Body of pancreas (tissue), 4 donors: Measurements from ENCODE around the gene SLC26A4. TPM values are rescaled to one million over a fixed set of nuclear protein-coding genes. Genes with fewer than 3 reads are reported as not detected.

Source experiments
- ATAC-seq: fragments of 150-250 bp; one replicate; pipeline ENCODE4 v1.9.1; 2016
- DNase-seq, 4 donors: peaks; one replicate each; pipeline ENCODE4 v3.0.0-alpha.2; 2019
- H3K27ac ChIP-seq, 4 donors: fragments of 200-600 bp; sonication (generic); 1 replicate in 3 of 4; 2 replicates in 1 of 4; pipeline versions ENCODE4 v1.5.1 to v1.6.1; 2016 to 2019; ENCODE audit warnings: mild to moderate bottlenecking in 1 of 4, mixed read lengths in 1 of 4, moderate library complexity in 1 of 4
- H3K27me3 ChIP-seq, 2 donors: fragments of 200-600 bp; sonication (generic); one replicate each; pipeline ENCODE4 v1.6.0; 2016; ENCODE audit warnings: mild to moderate bottlenecking in 1 of 2
- H3K36me3 ChIP-seq, 2 donors: fragments of 200-600 bp; sonication (generic); replicated peaks in 1 of 2; 2 replicates each; pipeline ENCODE4 v1.5.1; 2016; ENCODE audit warnings: low read depth in 2 of 2; ENCODE audit not compliant: insufficient read depth in 1 of 2
- H3K4me1 ChIP-seq: fragments of 200-600 bp; sonication (generic); one replicate; pipeline ENCODE4 v1.6.0; 2016
- H3K4me3 ChIP-seq, 2 donors: fragments of 200-600 bp; sonication (generic); 1 replicate in 1 of 2; 2 replicates in 1 of 2; pipeline ENCODE4 v1.5.1; 2016 to 2019
- H3K9me3 ChIP-seq, 3 donors: fragments of 200-600 bp; sonication (generic); 1 replicate in 2 of 3; 2 replicates in 1 of 3; pipeline ENCODE4 v1.5.1; 2016
- POLR2A ChIP-seq, 3 donors: fragments of 450-650 bp; IDR thresholded peaks; one replicate each; pipeline ENCODE4 v1.6.1; 2016; ENCODE audit warnings: antibody characterized with exemption in 3 of 3, mild to moderate bottlenecking in 2 of 3
- WGBS, 2 donors: methylation state at CpG; one replicate each; pipeline ENCODE4 v1.1.5; 2017; 5-methylcytosine and 5-hydroxymethylcytosine counted together
- intact Hi-C: fragments of 100-400 bp; cut with DNase I; formaldehyde crosslinking; loops from one replicate; pipeline ENCODE4 v1.15.1; 2023
- total RNA-seq, 2 donors: library from RNA; depleted of rRNA; stranded (reverse); fragments of >200 nt; gene quantifications; one replicate each; pipeline ENCODE4 v1.1.0, GENCODE V29; 2016
- TF ChIP-seq, protein P1 (sequence below), 7 experiments: fragments of 450-650 bp in 4 of 7; fragments of 200-600 bp in 3 of 7; sonication (generic) in 3 of 7; IDR thresholded peaks; one replicate each; pipeline ENCODE4 v1.5.1; 2016 to 2019; ENCODE audit warnings: antibody characterized with exemption in 7 of 7

Gene SLC26A4
- total RNA-seq, 2 donors from 2014 or later, result 0.26 to 0.33 TPM

DNA sequence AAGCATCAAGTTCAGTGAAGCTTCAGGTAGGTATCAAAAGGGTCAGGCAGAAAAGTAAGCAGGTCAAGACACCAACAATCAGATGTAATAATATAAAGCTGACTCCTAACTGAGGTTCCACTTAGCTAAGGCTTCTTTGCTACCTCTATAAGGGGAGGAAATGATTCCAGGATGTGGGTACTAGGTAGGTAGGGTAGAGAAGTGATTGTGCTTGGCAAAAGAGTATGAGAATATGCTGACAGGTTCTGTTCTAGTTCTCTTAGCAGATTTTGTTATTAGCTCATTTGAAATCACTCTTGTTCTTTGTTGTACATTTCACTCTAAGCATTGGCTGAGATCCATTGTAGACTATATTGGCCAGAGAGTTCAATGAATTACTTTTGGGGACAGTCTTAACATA lies 42.6 kb downstream of the SLC26A4 start:
- Histone ChIP-seq H3K4me1 (no peaks in the 10 kb centered on the region), H3K4me3 (no peak overlapping the region), H3K27me3 (no peaks in the 10 kb centered on the region), H3K9me3 (no peaks in the 10 kb centered on the region), H3K27ac (no peak overlapping the region), H3K36me3 (no peaks in the 10 kb centered on the region)
- DNase-seq, result no peak
- TF ChIP-seq POLR2A (IDR thresholded peaks at IDR 0.05), result no peak
- TF ChIP-seq, protein P1, sequence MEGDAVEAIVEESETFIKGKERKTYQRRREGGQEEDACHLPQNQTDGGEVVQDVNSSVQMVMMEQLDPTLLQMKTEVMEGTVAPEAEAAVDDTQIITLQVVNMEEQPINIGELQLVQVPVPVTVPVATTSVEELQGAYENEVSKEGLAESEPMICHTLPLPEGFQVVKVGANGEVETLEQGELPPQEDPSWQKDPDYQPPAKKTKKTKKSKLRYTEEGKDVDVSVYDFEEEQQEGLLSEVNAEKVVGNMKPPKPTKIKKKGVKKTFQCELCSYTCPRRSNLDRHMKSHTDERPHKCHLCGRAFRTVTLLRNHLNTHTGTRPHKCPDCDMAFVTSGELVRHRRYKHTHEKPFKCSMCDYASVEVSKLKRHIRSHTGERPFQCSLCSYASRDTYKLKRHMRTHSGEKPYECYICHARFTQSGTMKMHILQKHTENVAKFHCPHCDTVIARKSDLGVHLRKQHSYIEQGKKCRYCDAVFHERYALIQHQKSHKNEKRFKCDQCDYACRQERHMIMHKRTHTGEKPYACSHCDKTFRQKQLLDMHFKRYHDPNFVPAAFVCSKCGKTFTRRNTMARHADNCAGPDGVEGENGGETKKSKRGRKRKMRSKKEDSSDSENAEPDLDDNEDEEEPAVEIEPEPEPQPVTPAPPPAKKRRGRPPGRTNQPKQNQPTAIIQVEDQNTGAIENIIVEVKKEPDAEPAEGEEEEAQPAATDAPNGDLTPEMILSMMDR (IDR thresholded peaks at IDR 0.05), result no peak
- no peak for ATAC-seq
- intact Hi-C loops, result no loop called here

DNA sequence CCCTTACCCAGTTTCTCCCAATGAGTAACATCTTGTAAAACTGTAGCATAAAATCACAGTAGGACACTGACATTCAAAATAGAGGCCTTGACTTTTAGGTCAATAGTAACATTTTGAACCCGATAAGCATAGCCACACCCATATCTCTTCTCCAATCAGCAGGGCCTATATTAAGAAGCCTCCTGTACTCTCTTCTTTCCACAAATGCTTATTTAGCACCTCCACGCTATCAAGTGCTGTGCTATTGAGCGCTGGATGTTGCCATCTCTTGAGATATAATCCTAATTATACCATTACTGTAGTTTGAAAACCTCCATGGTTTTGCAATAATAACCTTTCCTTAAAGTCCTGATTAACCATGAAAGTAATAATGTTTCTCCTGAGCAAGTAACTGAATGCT lies 43.2 kb downstream of the SLC26A4 start:
- H3K4me1 ChIP-seq, result no peaks in the 10 kb centered on the region
- H3K27ac ChIP-seq, result no peak overlapping the region

DNA sequence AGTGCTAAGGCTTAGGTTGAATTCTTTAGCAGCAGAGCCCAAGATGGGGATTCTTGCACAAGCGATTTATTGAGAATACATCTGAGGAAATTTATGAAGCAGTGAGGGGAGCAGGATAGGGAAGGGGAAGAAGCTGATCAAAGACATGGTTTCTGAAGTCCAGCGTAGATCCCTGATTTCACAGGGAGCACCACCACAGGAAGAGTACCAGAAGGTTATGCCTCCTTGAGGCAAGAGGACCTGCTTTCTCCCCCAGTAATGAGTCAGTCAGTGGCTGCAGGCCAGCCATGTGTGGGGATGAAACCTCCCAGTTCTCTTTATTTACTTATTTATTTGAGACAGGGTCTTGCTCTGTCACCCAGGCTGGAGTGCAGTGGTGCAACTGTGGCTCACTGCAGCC lies 48.3 kb downstream of the SLC26A4 start:
- intact Hi-C loops, result no loop called here
- WGBS, 2 donors, result 90 to 100% methylated on average over 2 of the region's 2 CpGs
- no peaks in the 10 kb centered on the region for H3K27me3 ChIP-seq
- H3K36me3 ChIP-seq, result no peaks in the 10 kb centered on the region
- TF ChIP-seq, protein P1 (IDR thresholded peaks at IDR 0.05), result no peak
- no peak for TF ChIP-seq POLR2A (IDR thresholded peaks at IDR 0.05)
- ATAC-seq, result no peak
- no peak overlapping the region for H3K4me3 ChIP-seq
- no peaks in the 10 kb centered on the region for H3K4me1 ChIP-seq
- H3K9me3 ChIP-seq, result no peaks in the 10 kb centered on the region
- no peak for DNase-seq
- no peak overlapping the region for H3K27ac ChIP-seq

More for the DNA sequence above, 43.2 kb downstream of the SLC26A4 start:
- intact Hi-C loops, result no loop called here
- H3K9me3 ChIP-seq, result no peaks in the 10 kb centered on the region
- DNase-seq (no peak), ATAC-seq (no peak)
- no peaks in the 10 kb centered on the region for H3K27me3 ChIP-seq
- no peak for TF ChIP-seq POLR2A (IDR thresholded peaks at IDR 0.05)
- TF ChIP-seq, protein P1 (IDR thresholded peaks at IDR 0.05), result no peak
- no peak overlapping the region for H3K4me3 ChIP-seq
- no peaks in the 10 kb centered on the region for H3K36me3 ChIP-seq
- 62% methylated on average over 3 of the region's 3 CpGs for WGBS, 2 donors

DNA sequence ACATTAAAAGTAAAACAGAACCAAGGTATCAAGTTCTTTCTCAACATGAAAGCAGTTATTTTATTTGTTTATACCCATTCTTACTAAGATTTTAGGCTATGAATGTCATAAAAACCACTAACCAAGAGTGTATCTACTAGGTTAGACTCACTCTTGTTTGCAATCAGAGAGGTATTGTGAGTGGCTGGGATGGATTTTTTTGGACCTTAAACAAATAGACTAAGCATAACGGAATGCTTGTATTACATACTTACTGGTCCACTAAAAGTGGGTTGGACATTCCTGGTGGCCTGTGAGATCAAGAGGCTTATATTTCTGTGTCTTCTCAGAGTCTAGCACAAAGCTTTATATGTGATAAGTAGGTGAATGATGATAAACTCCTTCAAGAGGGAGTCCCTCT lies 50.7 kb downstream of the SLC26A4 start:
- no peak overlapping the region for H3K27ac ChIP-seq
- no peak overlapping the region for H3K4me3 ChIP-seq
- no peaks in the 10 kb centered on the region for H3K27me3 ChIP-seq
- DNase-seq (no peak), ATAC-seq (no peak)
- TF ChIP-seq, protein P1 (IDR thresholded peaks at IDR 0.05), result no peak
- TF ChIP-seq POLR2A (IDR thresholded peaks at IDR 0.05), result no peak
- H3K9me3 ChIP-seq, result no peaks in the 10 kb centered on the region
- H3K36me3 ChIP-seq, result no peaks in the 10 kb centered on the region
- no peaks in the 10 kb centered on the region for H3K4me1 ChIP-seq
- 42 to 61% methylated on average over 1 of the region's 1 CpG for WGBS, 2 donors
- intact Hi-C loops, result no loop called here

DNA sequence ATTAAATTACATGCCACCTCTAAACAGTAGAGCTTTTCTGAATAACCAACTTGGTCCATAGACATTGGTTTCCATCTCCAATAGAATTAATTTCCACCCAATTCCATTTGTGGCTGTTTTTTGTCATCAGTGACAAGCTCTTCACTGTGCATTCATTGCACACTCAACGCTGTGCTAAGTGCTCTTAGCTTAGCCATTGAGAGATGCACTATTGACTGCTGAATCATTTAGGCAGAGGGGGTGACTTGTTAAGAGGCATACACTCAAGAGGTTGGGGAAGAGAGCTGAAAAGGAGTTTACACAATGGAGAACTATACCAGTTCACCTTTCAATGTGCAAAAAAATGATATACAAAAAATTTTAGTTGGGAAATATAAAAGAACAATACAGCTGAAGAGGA lies 51.4 kb downstream of the SLC26A4 start:
- intact Hi-C loops, result no loop called here
- 53 to 58% methylated on average over 1 of the region's 1 CpG for WGBS, 2 donors
- H3K27me3 ChIP-seq, result no peaks in the 10 kb centered on the region
- TF ChIP-seq POLR2A (IDR thresholded peaks at IDR 0.05), result no peak
- TF ChIP-seq, protein P1 (IDR thresholded peaks at IDR 0.05), result no peak
- H3K36me3 ChIP-seq, result no peaks in the 10 kb centered on the region
- ATAC-seq (no peak), DNase-seq (no peak)
- H3K27ac ChIP-seq, result no peak overlapping the region
- H3K9me3 ChIP-seq, result no peaks in the 10 kb centered on the region
- no peak overlapping the region for H3K4me3 ChIP-seq
- no peaks in the 10 kb centered on the region for H3K4me1 ChIP-seq
